VCaP (cell line): ENCODE measurements around the gene GRK3.

Source experiments
- H3K27ac ChIP-seq: fragments of 450-650 bp; 2 replicates; pipeline ENCODE4 v1.5.1; 2017
- CTCF ChIP-seq: fragments of 450-650 bp; conservative IDR thresholded peaks from 2 replicates; pipeline ENCODE4 v1.5.1; 2017; ENCODE audit warnings: mild to moderate bottlenecking, moderate library complexity

The GRK3 gene

GRCh38 chr22:25728071-25728470 lies 163.6 kb downstream of the GRK3 start:
- H3K27ac ChIP-seq = peak overlapping the region; percentile 99
- no peak for TF ChIP-seq CTCF

- H3K27ac ChIP-seq = peak overlapping the region; percentile 99
- no peak for TF ChIP-seq CTCF
Measured at GRCh38 chr22:25729016-25729995, 164.8 kb downstream of the GRK3 start.

- TF ChIP-seq CTCF = no peak
- H3K27ac ChIP-seq = no peak overlapping the region
Measured at GRCh38 chr22:25735650-25736049, 171.2 kb downstream of the GRK3 start.

GRCh38 chr22:25736378-25737011 lies 172.0 kb downstream of the GRK3 start:
- no peak overlapping the region for H3K27ac ChIP-seq
- TF ChIP-seq CTCF = no peak

- no peak overlapping the region for H3K27ac ChIP-seq
- TF ChIP-seq CTCF = no peak
Measured at GRCh38 chr22:25739659-25740344, 175.3 kb downstream of the GRK3 start.

GRCh38 chr22:25741692-25742626 lies 177.5 kb downstream of the GRK3 start, which contains the start of gene MYO18B:
Gene MYO18B (plus strand): TSS chr22:25742188. CDS start chr22:25761093, 18,905 bp downstream.
- no peak for TF ChIP-seq CTCF
- no peak within 1 kb of the TSS for H3K27ac ChIP-seq
